HEK293T (cell line): Measurements from ENCODE around the gene COLQ.
"Not testable (repeated sequence)": the region's sequence is repeated elsewhere in the genome, so short reads cannot be mapped to it uniquely, and the experiment has no call there.

Experiments
- FOXM1 ChIP-seq: fragments of 450-650 bp; IDR thresholded peaks from 2 replicates; pipeline ENCODE4 v1.6.1; 2017; ENCODE audit warnings: mild to moderate bottlenecking, borderline replicate concordance
- NFRKB ChIP-seq: fragments of 450-650 bp; IDR thresholded peaks from 2 replicates; pipeline ENCODE4 v1.6.1; 2016; ENCODE audit warnings: mild to moderate bottlenecking, moderate library complexity
- SP1 ChIP-seq: fragments of 450-650 bp; IDR thresholded peaks from 2 replicates; pipeline ENCODE4 v1.6.1; 2017
- TARDBP ChIP-seq: fragments of 450-650 bp; IDR thresholded peaks from 2 replicates; pipeline ENCODE4 v1.6.1; 2016
- ZNF384 ChIP-seq: fragments of 450-650 bp; IDR thresholded peaks from 2 replicates; pipeline ENCODE4 v1.6.1; 2016

DNA sequence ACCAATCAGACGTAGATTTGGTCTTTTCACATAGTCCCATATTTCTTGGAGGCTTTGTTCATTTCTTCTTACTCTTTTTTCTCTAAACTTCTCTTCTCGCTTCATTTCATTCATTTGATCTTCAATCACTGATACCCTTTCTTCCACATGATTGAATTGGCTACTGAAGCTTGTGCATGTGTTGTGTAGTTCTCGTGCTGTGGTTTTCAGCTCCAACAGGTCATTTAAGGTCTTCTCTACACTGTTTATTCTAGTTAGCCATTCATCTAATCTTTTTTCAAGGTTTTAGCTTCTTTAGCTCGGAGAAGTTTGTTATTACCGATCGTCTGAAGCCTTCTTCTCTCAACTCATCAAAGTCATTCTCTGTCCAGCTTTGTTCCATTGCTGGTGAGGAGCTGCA lies 37.0 kb downstream of the COLQ start:
- not testable (repeated sequence) for TF ChIP-seq ZNF384, TARDBP, NFRKB, FOXM1, SP1
